Fibroblast of skin of right biceps (primary cell): Measurements from ENCODE around the gene ELF1.
"Not testable (repeated sequence)": the region's sequence is repeated elsewhere in the genome, so short reads cannot be mapped to it uniquely, and the experiment has no call there.

Source experiments
- DNase-seq: peaks from one replicate; pipeline ENCODE4 v3.0.0-alpha.2; 2013

The ELF1 gene

GRCh38 chr13:41019011-41019487, at the start of gene ELF1:
TSS of gene ELF1 (minus strand) at chr13:41019316. CDS start at chr13:40982054, 37,262 bp downstream.
- DNase-seq: peak; percentile 38

- DNase-seq: peak; percentile 51
These were observed 46.0 kb upstream of the ELF1 start for GRCh38 chr13:41065078-41065477.

GRCh38 chr13:41064493-41064892, 45.4 kb upstream of the ELF1 start:
- DNase-seq: peak; percentile 84

- DNase-seq: peak; percentile 66
These were observed 43.1 kb upstream of the ELF1 start for GRCh38 chr13:41061914-41062837.

- peak; percentile 97 for DNase-seq
These were observed 42.2 kb upstream of the ELF1 start, which contains the start of gene WBP4 for GRCh38 chr13:41061075-41061913. TSS of gene WBP4 (plus strand) at chr13:41061509. CDS start at chr13:41061674, 165 bp downstream.

- peak; percentile 88 for DNase-seq
These were observed 41.6 kb upstream of the ELF1 start for GRCh38 chr13:41060724-41061074.

GRCh38 chr13:41060082-41060723, 41.1 kb upstream of the ELF1 start:
- peak; percentile 95 for DNase-seq

- no peak for DNase-seq
These were observed 40.5 kb upstream of the ELF1 start for GRCh38 chr13:41059456-41060081.

- no peak for DNase-seq
These were observed 39.4 kb upstream of the ELF1 start for GRCh38 chr13:41058295-41059070.

GRCh38 chr13:41056826-41057711, 38.0 kb upstream of the ELF1 start:
- DNase-seq: no peak

GRCh38 chr13:41056194-41056593, 37.1 kb upstream of the ELF1 start:
- DNase-seq: no peak

GRCh38 chr13:41054919-41055619, 36.0 kb upstream of the ELF1 start:
- DNase-seq: no peak

GRCh38 chr13:41054212-41054877, 35.2 kb upstream of the ELF1 start:
- peak; percentile 67 for DNase-seq

GRCh38 chr13:41053384-41053826, 34.3 kb upstream of the ELF1 start:
- peak; percentile 41 for DNase-seq

GRCh38 chr13:41052441-41052840, 33.3 kb upstream of the ELF1 start:
- DNase-seq: no peak

- peak; percentile 2 for DNase-seq
These were observed 30.6 kb upstream of the ELF1 start for GRCh38 chr13:41049480-41050440.

- DNase-seq: no peak
These were observed 29.5 kb upstream of the ELF1 start for GRCh38 chr13:41048640-41049039.

GRCh38 chr13:41042419-41042818, 23.3 kb upstream of the ELF1 start:
- DNase-seq: not testable (repeated sequence)
